Measurements from ENCODE around the gene STPG2. TPM values are rescaled to one million over a fixed set of nuclear protein-coding genes. Genes with fewer than 3 reads are reported as not detected.

Gene STPG2
- total and polyA plus RNA-seq, 12 donors, result 0.04 to 0.58 (median 0.36) TPM

DNA sequence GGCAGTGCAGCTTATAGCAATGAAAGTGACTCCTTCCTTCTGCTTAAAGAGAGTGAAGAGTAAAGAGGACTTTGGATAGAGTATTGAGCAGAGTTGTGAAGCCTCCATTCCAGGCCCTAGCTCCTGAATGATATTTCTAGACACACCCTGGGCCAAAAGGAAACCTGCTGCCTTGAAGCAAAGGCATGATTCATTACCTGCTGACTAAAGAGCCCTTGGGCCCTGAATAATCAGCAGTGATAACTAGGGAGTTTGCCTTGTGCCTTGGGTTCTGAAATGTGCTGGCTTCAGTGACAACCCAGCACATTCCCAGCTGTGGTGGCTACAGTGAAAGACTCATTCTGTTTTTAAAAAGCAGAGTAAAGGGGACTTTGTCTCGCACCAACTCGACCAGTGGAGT, 49.2 kb downstream of the STPG2 start:
- intact Hi-C loops (cut with DNase I), result no loop called here
- H3K4me3 ChIP-seq, result no peak overlapping the region

DNA sequence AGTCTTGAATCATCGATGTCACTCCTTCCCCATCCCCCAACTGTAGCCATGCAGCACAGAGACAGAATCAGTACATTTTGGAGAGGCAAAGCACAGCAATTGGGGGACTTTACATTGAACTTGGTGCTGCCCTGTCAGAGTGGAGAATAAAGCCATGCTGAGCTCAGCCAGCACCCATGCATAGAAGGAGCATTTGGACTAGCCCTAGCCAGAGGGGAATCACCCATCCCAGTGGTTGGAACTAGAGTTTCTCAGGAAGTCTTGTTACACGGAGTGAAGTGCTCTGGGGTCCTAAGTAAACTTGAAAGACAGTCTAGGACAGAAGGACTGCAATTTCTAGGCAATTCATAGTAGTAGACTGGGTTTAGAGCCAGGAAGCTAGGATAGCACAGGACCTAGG, 49.6 kb downstream of the STPG2 start:
- Histone ChIP-seq H3K9me3 (peaks cover 0 to 10% (median 0%) of the 10 kb centered on the region in 11 donors), H3K36me3 (no peaks in the 10 kb centered on the region), H3K4me1 (no peaks in the 10 kb centered on the region), H3K27ac (no peak overlapping the region), H3K4me3 (no peak overlapping the region), H3K27me3 (no peaks in the 10 kb centered on the region)
- TF ChIP-seq, protein P1, sequence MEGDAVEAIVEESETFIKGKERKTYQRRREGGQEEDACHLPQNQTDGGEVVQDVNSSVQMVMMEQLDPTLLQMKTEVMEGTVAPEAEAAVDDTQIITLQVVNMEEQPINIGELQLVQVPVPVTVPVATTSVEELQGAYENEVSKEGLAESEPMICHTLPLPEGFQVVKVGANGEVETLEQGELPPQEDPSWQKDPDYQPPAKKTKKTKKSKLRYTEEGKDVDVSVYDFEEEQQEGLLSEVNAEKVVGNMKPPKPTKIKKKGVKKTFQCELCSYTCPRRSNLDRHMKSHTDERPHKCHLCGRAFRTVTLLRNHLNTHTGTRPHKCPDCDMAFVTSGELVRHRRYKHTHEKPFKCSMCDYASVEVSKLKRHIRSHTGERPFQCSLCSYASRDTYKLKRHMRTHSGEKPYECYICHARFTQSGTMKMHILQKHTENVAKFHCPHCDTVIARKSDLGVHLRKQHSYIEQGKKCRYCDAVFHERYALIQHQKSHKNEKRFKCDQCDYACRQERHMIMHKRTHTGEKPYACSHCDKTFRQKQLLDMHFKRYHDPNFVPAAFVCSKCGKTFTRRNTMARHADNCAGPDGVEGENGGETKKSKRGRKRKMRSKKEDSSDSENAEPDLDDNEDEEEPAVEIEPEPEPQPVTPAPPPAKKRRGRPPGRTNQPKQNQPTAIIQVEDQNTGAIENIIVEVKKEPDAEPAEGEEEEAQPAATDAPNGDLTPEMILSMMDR (IDR thresholded peaks at IDR 0.05), result no peak
- DNase-seq (no peak), ATAC-seq (no peak)
- 77 to 82% methylated on average over 2 of the region's 2 CpGs for WGBS, 2 donors
- intact Hi-C loops (cut with DNase I), result no loop called here

More for the DNA sequence above, 49.2 kb downstream of the STPG2 start:
- Histone ChIP-seq H3K27ac (no peak overlapping the region), H3K27me3 (no peaks in the 10 kb centered on the region), H3K4me1 (no peaks in the 10 kb centered on the region), H3K36me3 (no peaks in the 10 kb centered on the region), H3K9me3 (peaks cover 0 to 10% (median 0%) of the 10 kb centered on the region in 11 donors)
- DNase-seq (no peak), ATAC-seq (no peak)
- TF ChIP-seq, protein P1 (IDR thresholded peaks at IDR 0.05), result no peak
- WGBS, 2 donors, result 83 to 87% methylated on average over 2 of the region's 2 CpGs

DNA sequence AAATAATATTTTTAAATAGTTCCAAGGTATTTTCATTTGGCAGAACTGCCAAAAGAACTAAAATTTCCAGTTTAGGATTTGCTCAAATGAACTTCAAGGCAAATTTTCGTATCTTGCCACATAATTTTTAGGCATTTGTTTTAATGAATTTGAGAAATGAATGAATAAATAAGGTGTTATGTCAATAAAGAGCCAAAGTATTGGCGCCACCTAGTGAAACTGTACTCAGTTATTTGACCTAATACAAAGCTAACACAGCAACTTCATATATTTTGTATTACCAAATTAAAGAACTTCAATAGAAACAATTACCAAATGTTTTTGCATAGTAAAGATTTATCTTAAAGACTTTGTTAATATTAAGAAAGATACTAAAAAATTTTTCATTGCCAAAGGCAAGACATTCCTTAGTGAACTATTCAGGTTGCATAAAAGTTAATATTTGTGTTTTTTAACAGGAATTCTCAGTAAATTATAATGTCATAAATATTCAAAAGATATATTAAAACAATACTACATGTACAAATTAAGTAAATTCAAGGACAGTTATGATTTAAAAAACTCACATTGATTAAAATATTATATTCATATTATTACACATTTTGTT, 50.3 kb downstream of the STPG2 start:
- H3K27me3 ChIP-seq, result no peaks in the 10 kb centered on the region
- H3K9me3 ChIP-seq, result peaks cover 0 to 10% (median 0%) of the 10 kb centered on the region in 11 donors
- H3K36me3 ChIP-seq, result no peaks in the 10 kb centered on the region
- no peak overlapping the region for H3K27ac ChIP-seq
- no peaks in the 10 kb centered on the region for H3K4me1 ChIP-seq
- TF ChIP-seq, protein P1 (IDR thresholded peaks at IDR 0.05), result peak in 6 of 9 donors; percentile 38 to 59 (median 46)
- 12 to 19% methylated on average over 2 of the region's 2 CpGs for WGBS, 2 donors
- intact Hi-C loops (cut with DNase I), result no loop called here
- DNase-seq (no peak), ATAC-seq (no peak)
- no peak overlapping the region for H3K4me3 ChIP-seq

DNA sequence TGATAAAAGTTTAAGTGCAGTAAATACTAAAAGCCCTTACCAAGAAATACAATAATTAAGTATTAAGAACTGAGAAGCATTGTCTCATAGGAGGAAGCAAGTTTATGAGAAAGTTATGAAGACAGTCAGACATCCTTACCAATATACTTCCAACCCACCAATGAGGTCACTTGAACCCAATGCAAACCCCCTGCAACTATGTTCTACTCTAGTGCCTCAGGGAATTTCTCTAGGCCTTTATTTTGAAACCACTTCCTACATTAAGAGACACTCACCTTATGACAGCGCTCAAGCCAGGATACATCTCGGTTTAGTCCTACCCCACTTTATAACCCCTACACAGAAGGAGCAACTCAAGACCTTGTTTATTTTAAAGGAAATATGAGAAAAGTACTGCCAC, 61.3 kb downstream of the STPG2 start:
- no peak for DNase-seq
- Histone ChIP-seq H3K9me3 (no peaks in the 10 kb centered on the region), H3K4me1 (no peaks in the 10 kb centered on the region), H3K27me3 (no peaks in the 10 kb centered on the region), H3K27ac (no peak overlapping the region), H3K4me3 (no peak overlapping the region), H3K36me3 (no peaks in the 10 kb centered on the region)
- WGBS, 2 donors, result 94 to 95% methylated on average over 2 of the region's 2 CpGs
- TF ChIP-seq, protein P1 (IDR thresholded peaks at IDR 0.05), result no peak
- ATAC-seq, result no peak
- intact Hi-C loops (cut with DNase I), result no loop called here

Measured in heart right ventricle (tissue), 16 donors.